Heart right ventricle (tissue), 16 donors: ENCODE data around the gene ZBTB40. TPM values are rescaled to one million over a fixed set of nuclear protein-coding genes. Genes with fewer than 3 reads are reported as not detected.

Experiments
- ATAC-seq, 8 donors: fragments of 200-7000 bp; cut with Tn5 transposase; one replicate each; pipeline ENCODE4 v1.9.1; 2020; ENCODE audit warnings: mild to moderate bottlenecking in 8 of 8, moderate library complexity in 8 of 8, moderate number of reproducible peaks in 1 of 8
- DNase-seq, 2 donors: peaks; one replicate each; pipeline ENCODE4 v3.0.0-alpha.2; 2020
- H3K27ac ChIP-seq, 10 donors: fragments of 200-600 bp; sonication (generic) in 2 of 10; one replicate each; pipeline versions ENCODE4 v1.5.0 to v1.8.0; 2020 to 2022; ENCODE audit warnings: mild to moderate bottlenecking in 3 of 10
- H3K27me3 ChIP-seq, 7 donors: fragments of 200-600 bp; one replicate each; pipeline ENCODE4 v1.8.0; 2021 to 2022; ENCODE audit warnings: mild to moderate bottlenecking in 2 of 7
- H3K36me3 ChIP-seq, 9 donors: fragments of 200-600 bp; sonication (generic) in 1 of 9; one replicate each; pipeline versions ENCODE4 v1.5.0 to v1.8.0; 2020 to 2022; ENCODE audit warnings: mild to moderate bottlenecking in 2 of 9
- H3K4me1 ChIP-seq, 9 donors: fragments of 200-600 bp; sonication (generic) in 1 of 9; one replicate each; pipeline versions ENCODE4 v1.5.0 to v1.8.0; 2020 to 2022; ENCODE audit warnings: mild to moderate bottlenecking in 4 of 9
- H3K4me3 ChIP-seq, 10 donors: fragments of 200-600 bp; sonication (generic) in 2 of 10; one replicate each; pipeline versions ENCODE4 v1.5.0 to v1.8.0; 2020 to 2022; ENCODE audit warnings: mild to moderate bottlenecking in 7 of 10, moderate library complexity in 2 of 10
- H3K9me3 ChIP-seq, 11 donors: fragments of 200-600 bp in 10 of 11; sonication (generic) in 2 of 11; one replicate each; pipeline versions ENCODE4 v1.5.0 to v1.8.0; 2013 to 2022; ENCODE audit warnings: mild to moderate bottlenecking in 2 of 11, control low read depth in 1 of 11, moderate library complexity in 1 of 11
- CTCF ChIP-seq, 9 donors: fragments of 200-600 bp; sonication (generic) in 2 of 9; IDR thresholded peaks; one replicate each; pipeline versions ENCODE4 v1.5.0 to v1.8.0; 2021 to 2022; ENCODE audit warnings: antibody characterized with exemption in 9 of 9, mild to moderate bottlenecking in 5 of 9, moderate library complexity in 1 of 9
- WGBS, 2 donors: extraction: QIAGEN DNeasy Blood & Tissue Kit; methylation state at CpG; one replicate each; pipeline ENCODE4 v1.1.7; 2013; ENCODE audit warnings: inconsistent platforms in 1 of 2; 5-methylcytosine and 5-hydroxymethylcytosine counted together
- intact Hi-C, 10 donors: fragments of 100-400 bp; cut with DNase I; formaldehyde crosslinking; loops; one replicate each; pipeline versions ENCODE4 v1.11.1 to v1.14.2; 2022
- polyA plus RNA-seq, 2 donors: library from polyadenylated mRNA; stranded (reverse); fragments of 200-250 nt; gene quantifications; one replicate each; pipeline ENCODE4 v1.2.3, GENCODE V29; 2013
- total RNA-seq, 10 donors: library from RNA; stranded (reverse); fragmentation: NEBNext Ultra II Directional in 3 of 10; extraction: Animal tissue kit (Norgen Biotek cat#: 25700) in 3 of 10; gene quantifications; one replicate each; pipeline versions ENCODE4 v1.2.1 to v1.2.4, GENCODE V29; 2021 to 2023
- donor health status: Arrhythmogenic right ventricular cardiomyopathy.
- donor health status: ischemic (EF 13 %, LVEDD 7.1; RV severe dilation, severe dysfunction).
- donor health status: healthy with polysubstance abuse.
- donor health status: DM: no; HTN: yes; CAD: no.
- donor health status: DM: no; HTN: no; CAD: no.
- donor health status: ischemic (EF 25% LVEDD 6.9; RV normal size, moderate dysfunction).
- donor health status: ischemic (EF 25% LVEDD 5.7; RV mildly dilated, moderate dysfunction).
- donor health status: healthy.
- donor health status: DM: yes; HTN: yes; CAD: no.
- donor health status: Ischemic cardiomyopathy.
- donor health status: ischemic (EF 35%, LVEDD 5.7; RV mildly dilated, moderate dysfunction).
- donor health status: nonischemic (EF 11% LVEDD 7.7; RV severe dilation, severe dysfunction).
- donor health status: DM: yes; HTN: yes; CAD: no.
- donor health status: PGD.
- donor health status: ischemic (EF 29% LVEDD 5.4; RV normal size, mild dysfunction).
- donor health status: nonischemic (EF 23%, LVEDD 6.1; RV moderate dilation, normal function).

ZBTB40 gene
- total and polyA plus RNA-seq, 12 donors, result 3.2 to 18.2 (median 13.2) TPM

GRCh38 chr1:22553991-22554522 lies 102.4 kb downstream of the ZBTB40 start:
- DNase-seq, result no peak
- Histone ChIP-seq H3K4me1 (no peaks in the 10 kb centered on the region), H3K27me3 (peaks cover 0 to 89% (median 71%) of the 10 kb centered on the region in 7 donors), H3K27ac (no peak overlapping the region), H3K9me3 (no peaks in the 10 kb centered on the region), H3K4me3 (no peak overlapping the region), H3K36me3 (no peaks in the 10 kb centered on the region)
- ATAC-seq, result no peak
- intact Hi-C loops, result no loop called here
- WGBS, 2 donors, result 73 to 77% methylated on average over 8 of the region's 8 CpGs
- TF ChIP-seq CTCF (IDR thresholded peaks at IDR 0.05), result no peak

GRCh38 chr1:22555371-22555656 lies 103.7 kb downstream of the ZBTB40 start:
- ATAC-seq (no peak), DNase-seq (no peak)
- Histone ChIP-seq H3K4me3 (no peak overlapping the region), H3K4me1 (no peaks in the 10 kb centered on the region), H3K27me3 (peaks cover 0 to 96% (median 70%) of the 10 kb centered on the region in 7 donors), H3K36me3 (no peaks in the 10 kb centered on the region), H3K9me3 (no peaks in the 10 kb centered on the region), H3K27ac (no peak overlapping the region)
- TF ChIP-seq CTCF (IDR thresholded peaks at IDR 0.05), result no peak
- intact Hi-C loops, result no loop called here
- WGBS, 2 donors, result 49 to 59% methylated on average over 3 of the region's 3 CpGs

- DNase-seq (no peak), ATAC-seq (peak in 1 of 8 donors; percentile 21)
- intact Hi-C loops, result no loop called here
- H3K36me3 ChIP-seq, result no peaks in the 10 kb centered on the region
- TF ChIP-seq CTCF (IDR thresholded peaks at IDR 0.05), result no peak
- H3K4me1 ChIP-seq, result no peaks in the 10 kb centered on the region
- 29 to 37% methylated on average over 13 of the region's 13 CpGs for WGBS, 2 donors
- no peak overlapping the region for H3K4me3 ChIP-seq
- no peaks in the 10 kb centered on the region for H3K9me3 ChIP-seq
- no peak overlapping the region for H3K27ac ChIP-seq
- peaks cover 0 to 96% (median 79%) of the 10 kb centered on the region in 7 donors for H3K27me3 ChIP-seq
Observed at GRCh38 chr1:22556391-22557104, 104.9 kb downstream of the ZBTB40 start.

GRCh38 chr1:22557341-22557950 lies 105.8 kb downstream of the ZBTB40 start:
- peaks cover 0 to 96% (median 88%) of the 10 kb centered on the region in 7 donors for H3K27me3 ChIP-seq
- DNase-seq, result no peak
- no peaks in the 10 kb centered on the region for H3K4me1 ChIP-seq
- 36 to 48% methylated on average over 5 of the region's 5 CpGs for WGBS, 2 donors
- ATAC-seq, result no peak
- intact Hi-C loops, result no loop called here
- no peak for TF ChIP-seq CTCF (IDR thresholded peaks at IDR 0.05)
- no peaks in the 10 kb centered on the region for H3K36me3 ChIP-seq
- no peaks in the 10 kb centered on the region for H3K9me3 ChIP-seq
- H3K27ac ChIP-seq, result no peak overlapping the region
- H3K4me3 ChIP-seq, result no peak overlapping the region
